HG02840 (cell line): ENCODE measurements around the gene EVPL.

ENCODE experiments used
- ATAC-seq: cut with Tn5 transposase; IDR thresholded peaks from one replicate; pipeline ENCODE4 v1.9.1; 2021; ENCODE audit warnings: mild to moderate bottlenecking, moderate library complexity, moderate number of reproducible peaks; ENCODE audit not compliant: unreplicated experiment, low FRiP score

The EVPL gene

GRCh38 chr17:76019833-76020467 lies 7.2 kb downstream of the EVPL start:
- ATAC-seq, result no peak

DNA sequence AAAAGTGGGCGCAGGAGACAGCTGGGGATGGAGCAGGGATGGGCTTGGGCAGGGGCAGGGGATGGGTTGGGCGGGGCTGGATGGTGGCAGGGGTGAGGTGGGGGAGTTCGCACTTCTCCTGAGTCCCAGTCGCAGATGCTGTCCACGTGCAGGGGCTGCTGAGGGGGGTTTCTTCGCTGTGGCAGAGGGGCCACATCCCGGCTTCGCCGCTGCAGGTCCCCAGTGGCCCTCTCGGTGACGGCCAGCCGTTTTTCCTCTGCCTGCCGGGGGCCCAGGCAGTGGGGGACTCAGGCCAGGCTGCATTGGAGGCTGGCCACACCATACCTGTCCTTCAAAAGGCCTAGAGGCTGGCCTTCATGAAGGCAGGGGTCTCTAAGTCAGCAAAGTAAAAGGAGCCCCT lies 8.3 kb downstream of the EVPL start:
- no peak for ATAC-seq

DNA sequence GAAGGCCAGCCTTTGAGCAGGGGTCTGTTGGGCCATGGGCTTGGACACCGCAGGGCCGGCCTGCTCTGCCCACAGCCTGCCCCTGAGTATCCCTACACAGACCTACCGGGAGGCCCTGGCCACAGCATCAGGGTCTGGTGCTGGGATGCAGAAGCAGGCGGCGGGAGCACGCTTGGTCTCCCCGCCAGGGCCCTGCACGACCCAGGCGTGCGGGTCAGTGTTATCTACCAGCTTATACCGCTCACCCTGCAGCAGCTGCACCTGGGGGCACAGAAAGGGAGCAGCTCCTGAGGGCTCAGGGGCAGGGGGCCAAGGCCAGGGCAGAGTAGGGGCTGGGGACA lies 8.8 kb downstream of the EVPL start:
- no peak for ATAC-seq

DNA sequence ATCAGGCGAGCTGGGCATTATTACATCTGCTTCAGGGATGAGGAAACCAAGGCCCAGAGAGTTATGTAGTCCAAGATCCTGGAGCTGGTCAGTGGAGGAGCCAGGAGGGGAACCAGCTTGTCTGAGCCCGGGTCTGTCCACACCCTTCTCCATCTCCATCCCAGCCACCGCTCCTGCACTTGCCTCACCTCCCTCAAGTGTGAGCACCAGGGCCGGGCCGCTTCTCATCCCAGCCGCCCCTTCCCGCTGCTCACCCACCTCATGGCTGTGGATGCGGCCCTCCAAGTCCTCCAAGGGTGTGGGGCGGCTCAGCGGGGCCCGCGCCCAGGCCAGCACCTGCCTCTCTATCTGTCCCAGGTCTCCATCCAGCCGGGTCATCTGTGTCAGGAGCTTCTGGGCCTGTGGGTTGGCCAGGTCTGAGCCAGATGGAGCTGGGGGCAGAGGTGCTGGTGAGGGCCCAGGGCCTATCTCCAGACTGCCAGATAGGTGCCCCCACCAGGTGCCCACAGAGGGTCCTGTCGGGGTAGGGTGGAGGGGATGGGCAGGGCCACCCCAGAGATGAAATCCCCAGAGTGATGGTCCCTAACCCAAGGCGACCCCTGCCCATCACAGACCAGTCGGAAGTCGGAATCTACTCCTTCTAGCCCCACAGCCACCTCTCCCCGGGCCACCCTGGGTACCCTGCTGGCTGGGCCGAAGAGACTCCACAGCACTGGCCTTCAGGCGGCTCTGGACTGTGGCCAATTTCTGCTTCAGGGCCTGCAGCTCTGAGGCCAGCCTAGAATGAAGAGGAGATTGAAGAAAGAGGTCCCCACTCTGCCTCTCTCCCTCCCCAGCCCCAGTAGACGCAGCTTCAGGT lies 9.4 kb downstream of the EVPL start:
- ATAC-seq, result no peak

- ATAC-seq, result no peak
Observed at GRCh38 chr17:76014925-76015261, 12.2 kb downstream of the EVPL start.

GRCh38 chr17:76014100-76014924 lies 12.8 kb downstream of the EVPL start:
- no peak for ATAC-seq

DNA sequence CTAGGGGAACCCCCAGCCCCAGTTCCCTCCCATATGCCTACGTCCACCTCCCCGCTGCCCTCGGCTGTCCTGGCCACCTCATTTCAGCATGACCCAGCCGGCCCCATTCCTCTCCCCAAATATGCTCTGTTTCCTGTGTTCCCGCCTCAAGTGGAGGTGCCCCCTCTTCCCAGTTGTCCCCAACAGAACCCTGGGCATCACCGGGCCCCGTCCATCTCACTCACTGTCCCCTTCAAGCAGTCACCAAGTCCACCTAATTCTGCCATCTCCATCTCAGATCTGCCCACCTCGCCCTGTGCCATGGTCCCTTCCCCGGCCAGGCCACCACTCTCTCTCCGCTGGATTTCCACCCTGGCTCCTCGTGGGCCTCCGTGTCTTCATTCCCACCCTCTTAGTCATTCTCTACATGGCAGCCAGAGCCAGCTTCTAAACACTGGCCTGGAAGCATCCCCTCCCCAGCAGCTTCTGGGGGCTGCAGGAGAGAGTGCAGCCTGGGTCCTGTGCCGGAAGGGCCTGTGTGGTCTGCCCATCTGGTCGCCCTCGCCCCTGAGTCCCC lies 13.7 kb downstream of the EVPL start:
- no peak for ATAC-seq

GRCh38 chr17:76011951-76012350 lies 15.2 kb downstream of the EVPL start:
- ATAC-seq, result no peak

DNA sequence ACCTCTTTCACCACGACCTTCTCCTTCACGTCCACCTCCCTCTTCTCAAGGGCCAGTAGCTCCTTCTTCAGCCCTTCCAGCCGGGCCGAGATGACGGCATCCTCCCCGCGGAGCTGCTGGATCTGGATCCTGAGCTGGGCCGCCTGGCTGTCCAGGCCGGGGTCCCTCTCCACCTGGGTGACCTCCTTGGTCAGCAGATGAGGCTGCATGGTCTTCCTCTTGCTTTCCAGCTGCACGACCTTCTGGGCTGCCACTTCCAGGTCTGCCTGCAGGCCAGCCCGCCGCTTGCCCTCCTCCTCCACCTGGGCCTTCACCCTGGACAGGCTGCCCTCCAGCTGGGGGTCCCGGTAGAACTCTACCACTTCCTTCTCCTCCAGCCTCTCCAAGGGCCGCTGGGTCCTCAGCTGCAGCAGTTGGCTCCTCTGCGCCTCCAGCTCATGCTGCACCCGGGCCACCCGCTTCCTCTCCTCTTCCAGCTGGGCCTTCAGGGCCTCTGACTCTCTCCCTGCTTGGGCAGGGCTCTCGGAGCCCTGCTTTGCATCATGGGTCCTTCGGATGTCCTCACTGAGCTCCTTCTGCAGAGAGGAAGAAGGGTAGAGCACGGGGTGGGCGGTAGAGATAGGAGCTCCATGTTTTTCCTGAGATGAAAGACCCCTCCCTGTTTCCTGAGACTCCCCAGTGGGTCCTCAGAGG lies 17.0 kb downstream of the EVPL start:
- no peak for ATAC-seq

DNA sequence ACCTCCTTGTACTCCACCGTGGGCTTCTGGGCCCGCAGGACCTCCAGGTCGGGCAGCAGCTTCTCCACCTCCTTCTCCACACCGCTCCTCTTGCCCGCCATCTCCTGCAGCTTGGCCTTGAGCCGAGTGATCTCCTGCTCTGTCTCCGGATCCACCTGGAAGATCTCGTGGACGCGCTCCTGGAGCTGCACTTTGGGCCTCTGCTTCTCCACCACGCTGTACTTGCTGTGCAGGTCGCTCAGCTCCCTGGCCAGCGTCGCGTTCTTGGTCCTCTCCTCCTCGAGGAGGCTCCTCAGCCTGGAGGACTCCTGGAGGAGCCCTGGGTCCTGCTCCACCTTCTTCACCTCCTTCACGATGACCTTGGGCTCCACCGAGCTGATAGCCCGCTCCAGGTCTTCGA lies 17.7 kb downstream of the EVPL start:
- no peak for ATAC-seq

GRCh38 chr17:76008630-76009425 lies 18.3 kb downstream of the EVPL start:
- ATAC-seq, result no peak

GRCh38 chr17:76008208-76008607 lies 18.9 kb downstream of the EVPL start:
- no peak for ATAC-seq

DNA sequence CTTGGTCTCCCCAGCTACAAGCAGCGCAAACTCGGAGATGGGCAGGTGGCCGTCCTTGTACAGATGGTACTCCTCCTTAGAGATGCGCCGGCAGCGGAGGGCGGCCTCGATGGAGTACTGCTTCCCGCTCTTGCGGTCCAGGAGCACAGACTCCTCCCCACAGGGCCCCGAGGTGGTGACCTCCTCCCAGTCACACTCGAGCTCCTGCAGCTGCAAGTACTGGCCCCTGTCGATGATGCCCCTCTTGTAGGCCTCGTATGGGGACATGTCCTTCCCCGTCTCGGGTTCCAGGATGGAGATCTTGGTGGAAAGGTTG lies 19.3 kb downstream of the EVPL start:
- no peak for ATAC-seq

GRCh38 chr17:76007131-76007849 lies 19.8 kb downstream of the EVPL start:
- no peak for ATAC-seq

- no peak for ATAC-seq
Observed at GRCh38 chr17:76005263-76006149, 21.6 kb downstream of the EVPL start.

GRCh38 chr17:76004750-76005262 lies 22.3 kb downstream of the EVPL start:
- no peak for ATAC-seq

DNA sequence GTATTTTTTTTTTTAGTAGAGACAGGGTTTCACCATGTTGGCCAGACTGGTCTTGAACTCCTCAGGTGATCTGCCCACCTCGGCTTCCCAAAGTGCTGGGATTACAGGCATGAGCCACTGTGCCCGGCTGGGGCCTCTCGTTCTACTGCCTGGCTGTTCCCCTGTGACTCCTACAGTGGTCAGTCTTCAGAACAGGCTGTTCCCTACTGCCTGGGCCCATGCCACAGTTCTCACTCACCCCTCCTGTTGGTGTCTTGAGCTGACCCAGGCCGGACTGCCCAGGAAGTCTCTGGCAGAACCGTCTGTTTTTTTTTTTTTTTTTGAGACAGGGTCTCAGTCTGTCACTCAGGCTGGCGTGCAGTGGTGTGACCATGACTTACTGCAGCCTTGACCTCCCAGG lies 23.2 kb downstream of the EVPL start:
- ATAC-seq, result no peak

- no peak for ATAC-seq
Observed at GRCh38 chr17:76002100-76002499, 25.0 kb downstream of the EVPL start.
